ENCODE data around the gene XRRA1. TPM values are rescaled to one million over a fixed set of nuclear protein-coding genes. Genes with fewer than 3 reads are reported as not detected.

Gene XRRA1
- total RNA-seq, 1 donor from 2014 or later, result 16.1 TPM

- TF ChIP-seq, protein P1, sequence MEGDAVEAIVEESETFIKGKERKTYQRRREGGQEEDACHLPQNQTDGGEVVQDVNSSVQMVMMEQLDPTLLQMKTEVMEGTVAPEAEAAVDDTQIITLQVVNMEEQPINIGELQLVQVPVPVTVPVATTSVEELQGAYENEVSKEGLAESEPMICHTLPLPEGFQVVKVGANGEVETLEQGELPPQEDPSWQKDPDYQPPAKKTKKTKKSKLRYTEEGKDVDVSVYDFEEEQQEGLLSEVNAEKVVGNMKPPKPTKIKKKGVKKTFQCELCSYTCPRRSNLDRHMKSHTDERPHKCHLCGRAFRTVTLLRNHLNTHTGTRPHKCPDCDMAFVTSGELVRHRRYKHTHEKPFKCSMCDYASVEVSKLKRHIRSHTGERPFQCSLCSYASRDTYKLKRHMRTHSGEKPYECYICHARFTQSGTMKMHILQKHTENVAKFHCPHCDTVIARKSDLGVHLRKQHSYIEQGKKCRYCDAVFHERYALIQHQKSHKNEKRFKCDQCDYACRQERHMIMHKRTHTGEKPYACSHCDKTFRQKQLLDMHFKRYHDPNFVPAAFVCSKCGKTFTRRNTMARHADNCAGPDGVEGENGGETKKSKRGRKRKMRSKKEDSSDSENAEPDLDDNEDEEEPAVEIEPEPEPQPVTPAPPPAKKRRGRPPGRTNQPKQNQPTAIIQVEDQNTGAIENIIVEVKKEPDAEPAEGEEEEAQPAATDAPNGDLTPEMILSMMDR (IDR thresholded peaks at IDR 0.05), result no peak
- DNase-seq (ENCODE audit: extremely low spot score, unreplicated experiment), result no peak
- Mint-ChIP-seq H3K27me3 (ENCODE audit: unreplicated experiment) (no peaks in the 10 kb centered on the region), H3K27ac (ENCODE audit: unreplicated experiment) (no peak overlapping the region), H3K9me3 (ENCODE audit: unreplicated experiment) (no peaks in the 10 kb centered on the region), H3K4me1 (ENCODE audit: unreplicated experiment) (no peaks in the 10 kb centered on the region), H3K36me3 (ENCODE audit: unreplicated experiment) (peaks cover 42% of the 10 kb centered on the region), H3K4me3 (ENCODE audit: unreplicated experiment) (no peak overlapping the region)
Observed at GRCh38 chr11:74840486-74840885, 108.4 kb downstream of the XRRA1 start.

- no peaks in the 10 kb centered on the region for H3K9me3 Mint-ChIP-seq (ENCODE audit: unreplicated experiment)
- TF ChIP-seq, protein P1 (IDR thresholded peaks at IDR 0.05), result no peak
- DNase-seq (ENCODE audit: extremely low spot score, unreplicated experiment), result no peak
- H3K27me3 Mint-ChIP-seq (ENCODE audit: unreplicated experiment), result no peaks in the 10 kb centered on the region
- H3K36me3 Mint-ChIP-seq (ENCODE audit: unreplicated experiment), result peaks cover 46% of the 10 kb centered on the region
- H3K4me1 Mint-ChIP-seq (ENCODE audit: unreplicated experiment), result no peaks in the 10 kb centered on the region
- H3K27ac Mint-ChIP-seq (ENCODE audit: unreplicated experiment), result no peak overlapping the region
- H3K4me3 Mint-ChIP-seq (ENCODE audit: unreplicated experiment), result no peak overlapping the region
Observed at GRCh38 chr11:74839971-74840370, 108.9 kb downstream of the XRRA1 start.

GRCh38 chr11:74839446-74839845, 109.4 kb downstream of the XRRA1 start:
- no peak overlapping the region for H3K27ac Mint-ChIP-seq (ENCODE audit: unreplicated experiment)
- no peaks in the 10 kb centered on the region for H3K9me3 Mint-ChIP-seq (ENCODE audit: unreplicated experiment)
- peaks cover 47% of the 10 kb centered on the region for H3K36me3 Mint-ChIP-seq (ENCODE audit: unreplicated experiment)
- H3K27me3 Mint-ChIP-seq (ENCODE audit: unreplicated experiment), result no peaks in the 10 kb centered on the region
- H3K4me1 Mint-ChIP-seq (ENCODE audit: unreplicated experiment), result no peaks in the 10 kb centered on the region
- DNase-seq (ENCODE audit: extremely low spot score, unreplicated experiment), result no peak
- TF ChIP-seq, protein P1 (IDR thresholded peaks at IDR 0.05), result no peak
- H3K4me3 Mint-ChIP-seq (ENCODE audit: unreplicated experiment), result no peak overlapping the region

GRCh38 chr11:74838188-74838587, 110.7 kb downstream of the XRRA1 start:
- H3K4me1 Mint-ChIP-seq (ENCODE audit: unreplicated experiment), result no peaks in the 10 kb centered on the region
- peaks cover 41% of the 10 kb centered on the region for H3K36me3 Mint-ChIP-seq (ENCODE audit: unreplicated experiment)
- H3K4me3 Mint-ChIP-seq (ENCODE audit: unreplicated experiment), result no peak overlapping the region
- no peaks in the 10 kb centered on the region for H3K9me3 Mint-ChIP-seq (ENCODE audit: unreplicated experiment)
- H3K27ac Mint-ChIP-seq (ENCODE audit: unreplicated experiment), result no peak overlapping the region
- no peaks in the 10 kb centered on the region for H3K27me3 Mint-ChIP-seq (ENCODE audit: unreplicated experiment)
- TF ChIP-seq, protein P1 (IDR thresholded peaks at IDR 0.05), result no peak
- no peak for DNase-seq (ENCODE audit: extremely low spot score, unreplicated experiment)

DNA sequence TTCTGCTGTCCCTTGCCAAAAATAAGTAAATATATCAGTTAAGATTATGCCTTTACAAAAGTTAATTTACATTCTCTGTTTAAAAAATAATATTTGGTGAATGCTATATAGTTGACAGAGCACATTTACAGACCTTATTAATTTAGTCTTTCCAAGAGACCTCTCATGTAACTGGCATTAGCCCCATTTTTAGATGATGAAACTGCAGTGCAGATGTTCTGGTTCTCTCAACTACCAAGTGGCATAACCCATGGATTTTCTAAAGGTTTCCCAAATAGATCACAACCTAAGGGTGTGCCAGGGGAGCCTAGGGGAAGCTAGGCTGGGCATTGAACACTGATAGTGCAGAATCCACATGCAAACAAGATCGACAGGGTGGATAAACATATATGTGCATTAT, 111.7 kb downstream of the XRRA1 start:
- Mint-ChIP-seq H3K4me1 (ENCODE audit: unreplicated experiment) (no peaks in the 10 kb centered on the region), H3K9me3 (ENCODE audit: unreplicated experiment) (no peaks in the 10 kb centered on the region), H3K36me3 (ENCODE audit: unreplicated experiment) (peaks cover 41% of the 10 kb centered on the region), H3K27ac (ENCODE audit: unreplicated experiment) (no peak overlapping the region), H3K4me3 (ENCODE audit: unreplicated experiment) (no peak overlapping the region), H3K27me3 (ENCODE audit: unreplicated experiment) (no peaks in the 10 kb centered on the region)
- TF ChIP-seq, protein P1 (IDR thresholded peaks at IDR 0.05), result no peak
- DNase-seq (ENCODE audit: extremely low spot score, unreplicated experiment), result no peak
